B cell (primary cell): ENCODE measurements around the gene RHNO1. TPM values are rescaled to one million over a fixed set of nuclear protein-coding genes. Genes with fewer than 3 reads are reported as not detected.

Source experiments
- ATAC-seq: fragments of 200-7000 bp; cut with Tn5 transposase; one replicate; pipeline ENCODE4 v1.10.0; 2021; ENCODE audit warnings: low read depth, mild to moderate bottlenecking, moderate number of reproducible peaks, moderate library complexity
- CTCF ChIA-PET: fragments of 350-600 bp; sonication (Branson Sonifier 250); formaldehyde crosslinking; loops from one replicate; lab custom pipeline; 2021; ENCODE audit warnings: antibody characterized with exemption, inconsistent platforms; lab: Charles Lee
- POLR2A ChIA-PET: fragments of 350-600 bp; sonication (Branson Sonifier 250); formaldehyde crosslinking; loops from one replicate; lab custom pipeline; 2021; ENCODE audit warnings: antibody characterized with exemption; lab: Charles Lee
- DNase-seq: peaks from one replicate; pipeline ENCODE4 v3.0.0; 2013
- H2AFZ ChIP-seq: 2 replicates; pipeline ENCODE4 v1.6.1; 2012; ENCODE audit warnings: mild to moderate bottlenecking, low read depth, low read length; ENCODE audit not compliant: insufficient read depth, poor library complexity, severe bottlenecking
- H3K27ac ChIP-seq, 2 donors: 1 replicate in 1 of 2; 2 replicates in 1 of 2; pipeline ENCODE4 v1.5.1; 2012 to 2013; ENCODE audit warnings: low read length in 2 of 2, mild to moderate bottlenecking in 2 of 2, moderate library complexity in 1 of 2
- H3K27me3 ChIP-seq, 4 experiments: fragments of 200-600 bp in 1 of 4; sonication (generic) in 1 of 4; replicated peaks in 1 of 4; 1 replicate in 2 of 4; 2 replicates in 2 of 4; pipeline versions ENCODE4 v1.6.1 to v1.7.0; 2013 to 2016; ENCODE audit warnings: low read length in 3 of 4, mild to moderate bottlenecking in 2 of 4, mixed read lengths in 1 of 4, moderate library complexity in 1 of 4; ENCODE audit not compliant: insufficient read depth in 4 of 4, control insufficient read depth in 3 of 4; ENCODE audit errors: control extremely low read depth in 1 of 4
- H3K36me3 ChIP-seq, 2 experiments: replicated peaks in 1 of 2; 1 replicate in 1 of 2; 2 replicates in 1 of 2; pipeline versions ENCODE4 v1.6.1 to v1.7.1; 2013; ENCODE audit warnings: low read length in 1 of 2; ENCODE audit not compliant: insufficient read depth in 2 of 2, control insufficient read depth in 1 of 2; ENCODE audit errors: control extremely low read depth in 1 of 2, extremely low read depth in 1 of 2
- H3K4me1 ChIP-seq, 2 donors: fragments of 200-600 bp in 1 of 2; sonication (generic) in 1 of 2; 1 replicate in 1 of 2; 2 replicates in 1 of 2; pipeline versions ENCODE4 v1.5.1 to v1.6.1; 2013 to 2017; ENCODE audit warnings: low read length in 2 of 2; ENCODE audit not compliant: control insufficient read depth in 2 of 2, insufficient read depth in 2 of 2
- H3K4me2 ChIP-seq: replicated peaks from 2 replicates; pipeline ENCODE3; 2012; ENCODE audit warnings: mild to moderate bottlenecking, low read depth, low read length; ENCODE audit not compliant: poor library complexity, severe bottlenecking
- H3K4me3 ChIP-seq, 5 experiments: fragments of 200-600 bp in 1 of 5; sonication (generic) in 1 of 5; 1 replicate in 3 of 5; 2 replicates in 2 of 5; pipeline versions ENCODE4 v1.5.1 to v1.7.0; 2011 to 2016; ENCODE audit warnings: low read length in 4 of 5, mild to moderate bottlenecking in 4 of 5, low read depth in 2 of 5, control low read depth in 1 of 5, moderate library complexity in 1 of 5; ENCODE audit not compliant: insufficient read depth in 1 of 5; ENCODE audit errors: control extremely low read depth in 1 of 5, extremely low read depth in 1 of 5
- H3K79me2 ChIP-seq: fragments of 200-600 bp; sonication (generic); one replicate; pipeline ENCODE4 v1.6.0; 2016; ENCODE audit warnings: low read length; ENCODE audit not compliant: control insufficient read depth, insufficient read depth
- H3K9ac ChIP-seq: fragments of 200-600 bp; sonication (generic); 2 replicates; pipeline ENCODE4 v1.6.1; 2017; ENCODE audit warnings: mild to moderate bottlenecking, low read length, moderate library complexity
- H3K9me3 ChIP-seq, 3 donors: one replicate each; pipeline versions ENCODE4 v1.6.1 to v1.7.1; 2013; ENCODE audit warnings: low read length in 2 of 3; ENCODE audit not compliant: control insufficient read depth in 2 of 3, insufficient read depth in 1 of 3; ENCODE audit errors: control extremely low read depth in 1 of 3
- H4K20me1 ChIP-seq: 2 replicates; pipeline ENCODE4 v1.6.0; 2012; ENCODE audit warnings: mild to moderate bottlenecking, low read length; ENCODE audit not compliant: insufficient read depth, control insufficient read depth, poor library complexity, severe bottlenecking
- H3K27ac Mint-ChIP-seq: one replicate; pipeline ENCODE4 v1.8.0; 2021; ENCODE audit warnings: mixed read lengths
- H3K27me3 Mint-ChIP-seq: one replicate; pipeline ENCODE4 v1.8.0; 2021; ENCODE audit warnings: mixed read lengths
- H3K4me1 Mint-ChIP-seq: one replicate; pipeline ENCODE4 v1.8.0; 2021; ENCODE audit warnings: mixed read lengths
- H3K4me3 Mint-ChIP-seq: one replicate; pipeline ENCODE4 v1.8.0; 2021; ENCODE audit warnings: mixed read lengths
- H3K9me3 Mint-ChIP-seq: one replicate; pipeline ENCODE4 v1.8.0; 2022; ENCODE audit warnings: mixed read lengths; ENCODE audit not compliant: insufficient read depth
- CTCF ChIP-seq: fragments of 200-600 bp; IDR thresholded peaks from one replicate; pipeline ENCODE4 v1.8.0; 2022; ENCODE audit warnings: antibody characterized with exemption, mild to moderate bottlenecking
- EZH2 ChIP-seq: IDR thresholded peaks from 2 replicates; pipeline ENCODE4 v1.6.1; 2012; ENCODE audit warnings: borderline replicate concordance, low read depth, mild to moderate bottlenecking, moderate library complexity, low read length; ENCODE audit not compliant: insufficient read depth, poor library complexity, severe bottlenecking
- WGBS: methylation state at CpG from one replicate; pipeline ENCODE4 v1.1.5; 2013; ENCODE audit warnings: missing lambda C conversion rate; ENCODE audit not compliant: insufficient coverage; 5-methylcytosine and 5-hydroxymethylcytosine counted together
- intact Hi-C: fragments of 100-400 bp; cut with micrococcal nuclease; formaldehyde crosslinking; loops from one replicate; pipeline ENCODE4 v1.10.0; 2022
- polyA plus RNA-seq: library from polyadenylated mRNA; depleted of rRNA; stranded (reverse); fragments of >200 nt; gene quantifications from 2 replicates; pipeline ENCODE4 v1.2.3, GENCODE V29; 2012
- total RNA-seq, 2 donors: library from RNA; stranded (reverse); fragments of 120-200 nt in 1 of 2; gene quantifications; 1 replicate in 1 of 2; 2 replicates in 1 of 2; pipeline versions ENCODE4 v1.2.3 to v1.2.4, GENCODE V29; 2013 to 2022

Gene RHNO1
- total and polyA plus RNA-seq, 2 donors (not counting 1 experiment from before 2014, with no cell fraction given) = 13.3 to 13.5 TPM

GRCh38 chr12:2854669-2855453 is 22.2 kb upstream of the RHNO1 start:
- WGBS = 93% methylated on average over 19 of the region's 25 CpGs
- H3K4me1 Mint-ChIP-seq = no peaks in the 10 kb centered on the region
- peaks cover 0 to 10% of the 10 kb centered on the region in 2 experiments for H3K36me3 ChIP-seq
- no peaks in the 10 kb centered on the region for H3K4me1 ChIP-seq
- intact Hi-C loops = loop anchor here (10.0 kb wide), 1 partner anchor 180 kb away; no protein-coding TSS in a partner anchor
- no peaks in the 10 kb centered on the region for H3K9me3 ChIP-seq
- H3K9ac ChIP-seq = no peak overlapping the region
- POLR2A ChIA-PET = no interaction called here
- no peak overlapping the region for H3K4me3 ChIP-seq
- DNase-seq (no peak), ATAC-seq (no peak)
- TF ChIP-seq CTCF = no peak
- TF ChIP-seq EZH2 = no peak
- H4K20me1 ChIP-seq = no peaks in the 10 kb centered on the region
- no peaks in the 10 kb centered on the region for H3K27me3 ChIP-seq
- H3K4me2 ChIP-seq = no peak overlapping the region
- H3K79me2 ChIP-seq = no peaks in the 10 kb centered on the region
- H3K27ac ChIP-seq = no peak overlapping the region
- H3K27ac Mint-ChIP-seq = no peak overlapping the region
- H3K9me3 Mint-ChIP-seq = no peaks in the 10 kb centered on the region
- CTCF ChIA-PET = interaction anchor here (0.6 to 3.8 kb wide), 7 partner anchors 9 to 187 kb away, joined by 3 to 22 read pairs (median 3); no protein-coding TSS in a partner anchor
- H3K27me3 Mint-ChIP-seq = no peaks in the 10 kb centered on the region
- no peak overlapping the region for H3K4me3 Mint-ChIP-seq
- H2AFZ ChIP-seq = no peak overlapping the region

- no peak for DNase-seq
- no peaks in the 10 kb centered on the region for H3K9me3 Mint-ChIP-seq
- no peak for ATAC-seq
- ChIA-PET POLR2A (no interaction called here), CTCF (interaction anchor here (1.1 to 3.8 kb wide), 2 partner anchors 23 to 89 kb away, joined by 3 to 22 read pairs; no protein-coding TSS in a partner anchor)
- no peaks in the 10 kb centered on the region for H3K4me1 Mint-ChIP-seq
- no peak overlapping the region for H3K4me3 Mint-ChIP-seq
- Histone ChIP-seq H4K20me1 (no peaks in the 10 kb centered on the region), H3K36me3 (peaks cover 0 to 10% of the 10 kb centered on the region in 2 experiments), H3K27ac (no peak overlapping the region), H3K27me3 (no peaks in the 10 kb centered on the region), H3K9me3 (no peaks in the 10 kb centered on the region), H3K4me1 (no peaks in the 10 kb centered on the region), H2AFZ (no peak overlapping the region), H3K4me2 (no peak overlapping the region), H3K4me3 (no peak overlapping the region), H3K79me2 (no peaks in the 10 kb centered on the region), H3K9ac (no peak overlapping the region)
- intact Hi-C loops = loop anchor here (10.0 kb wide), 1 partner anchor 179 kb away; no protein-coding TSS in a partner anchor
- H3K27me3 Mint-ChIP-seq = no peaks in the 10 kb centered on the region
- TF ChIP-seq CTCF = no peak
- TF ChIP-seq EZH2 = no peak
- H3K27ac Mint-ChIP-seq = no peak overlapping the region
- 93% methylated on average over 7 of the region's 7 CpGs for WGBS
Observed at GRCh38 chr12:2855546-2855945, 21.5 kb upstream of the RHNO1 start.
